PFSK-1 (cell line): ENCODE measurements around the gene TMTC2.

Experiments
- FOXP2 ChIP-seq: optimal IDR thresholded peaks from 2 replicates; pipeline ENCODE3; 2011; ENCODE audit warnings: borderline replicate concordance, control low read depth, inconsistent platforms; ENCODE audit not compliant: insufficient read depth; ENCODE audit errors: extremely low read length, extremely low read depth
- POLR2AphosphoS5 ChIP-seq: IDR thresholded peaks from 2 replicates; pipeline ENCODE4 v1.6.1; 2012; ENCODE audit warnings: low read depth, mild to moderate bottlenecking, control low read depth, low read length, moderate library complexity
- REST ChIP-seq, 2 experiments: IDR thresholded peaks; 2 replicates each; pipeline versions ENCODE4 v1.6.1 to v1.8.0; 2011 to 2012; ENCODE audit warnings: low read depth in 2 of 2, low read length in 2 of 2, control low read depth in 1 of 2, inconsistent platforms in 1 of 2, mild to moderate bottlenecking in 1 of 2, moderate library complexity in 1 of 2; ENCODE audit not compliant: insufficient read depth in 1 of 2
- SIN3A ChIP-seq: IDR thresholded peaks from 2 replicates; pipeline ENCODE4 v1.6.1; 2012; ENCODE audit warnings: mild to moderate bottlenecking, low read length, moderate library complexity, borderline replicate concordance; ENCODE audit not compliant: insufficient read depth
- TAF1 ChIP-seq: IDR thresholded peaks from 2 replicates; pipeline ENCODE4 v1.6.1; 2012; ENCODE audit warnings: low read length, control low read depth, borderline replicate concordance; ENCODE audit not compliant: insufficient read depth

Gene TMTC2

GRCh38 chr12:82728710-82729109, 42.0 kb downstream of the TMTC2 start:
- TF ChIP-seq POLR2AphosphoS5 (no peak), FOXP2 (no peak), TAF1 (no peak), SIN3A (no peak)

DNA sequence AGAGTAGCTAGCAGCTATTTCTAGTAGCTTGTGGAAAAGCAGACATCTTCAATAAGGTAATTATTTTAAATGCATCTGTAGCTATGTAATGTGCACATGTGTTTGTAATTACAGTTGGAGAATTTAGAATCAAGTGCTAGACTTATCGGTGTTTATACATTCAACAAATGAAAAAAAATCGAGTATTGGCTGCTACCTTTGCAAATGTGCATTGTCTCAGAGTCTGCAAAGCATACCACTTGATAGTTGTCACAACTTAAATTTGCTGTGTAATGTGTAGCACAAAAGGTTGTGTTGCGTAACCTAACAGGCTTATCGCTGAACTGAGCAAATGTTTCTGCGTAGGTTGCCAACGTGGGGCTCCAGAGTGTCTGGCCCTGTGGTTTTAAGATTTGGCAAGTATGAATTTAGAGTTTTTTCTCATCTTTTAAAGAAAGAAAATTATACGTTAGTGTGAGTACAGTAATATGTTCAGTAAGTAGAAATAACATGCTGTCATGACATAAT, 44.3 kb downstream of the TMTC2 start:
- TF ChIP-seq TAF1 (no peak), REST (IDR thresholded peaks at IDR 0.05; ENCODE audit: insufficient read depth in 1 of 2, low read depth in 2 of 2, low read length in 2 of 2) (no peak), POLR2AphosphoS5 (no peak), FOXP2 (no peak), SIN3A (no peak)

DNA sequence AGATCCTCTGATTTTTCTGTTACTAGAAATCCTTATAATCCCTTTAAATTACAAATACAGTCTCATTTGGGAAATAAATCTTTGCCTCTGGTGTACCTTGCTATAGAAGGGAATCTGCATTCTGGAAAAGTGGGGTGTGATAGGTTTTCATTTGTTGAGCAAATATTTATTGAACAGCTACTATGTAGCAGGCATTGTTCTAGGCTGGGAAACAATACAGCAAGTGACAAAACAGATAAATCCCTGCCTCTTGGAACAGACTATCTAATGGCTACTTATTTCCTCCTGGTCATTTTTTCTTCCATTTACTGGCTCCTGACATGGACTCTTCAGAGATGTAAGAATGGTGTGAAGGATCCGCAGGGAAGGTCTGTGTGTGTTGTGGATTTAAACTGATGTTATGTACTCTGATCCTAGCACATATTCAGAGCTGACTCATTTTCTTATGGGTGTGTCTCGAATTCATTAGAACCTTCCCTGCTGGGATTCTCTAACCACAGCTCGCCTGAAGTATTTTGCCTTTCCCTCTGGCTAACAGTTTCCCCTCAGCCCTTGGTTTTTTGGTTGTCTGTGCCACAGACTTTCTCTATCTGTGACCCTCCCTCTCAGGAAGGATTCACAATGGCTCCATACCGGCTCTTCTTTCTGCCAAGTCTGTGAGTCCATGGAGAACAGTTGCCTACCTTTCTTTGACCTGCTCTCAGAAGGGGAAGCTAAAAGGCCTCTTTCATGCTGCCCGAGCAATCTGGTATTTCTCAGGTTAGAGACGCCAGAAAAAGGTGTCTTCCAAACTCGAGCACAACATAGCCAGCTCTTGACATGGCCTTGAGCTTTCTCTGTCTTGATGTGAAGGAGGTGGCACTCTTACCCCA, 53.7 kb downstream of the TMTC2 start:
- TF ChIP-seq FOXP2 (no peak), POLR2AphosphoS5 (no peak), TAF1 (no peak)

DNA sequence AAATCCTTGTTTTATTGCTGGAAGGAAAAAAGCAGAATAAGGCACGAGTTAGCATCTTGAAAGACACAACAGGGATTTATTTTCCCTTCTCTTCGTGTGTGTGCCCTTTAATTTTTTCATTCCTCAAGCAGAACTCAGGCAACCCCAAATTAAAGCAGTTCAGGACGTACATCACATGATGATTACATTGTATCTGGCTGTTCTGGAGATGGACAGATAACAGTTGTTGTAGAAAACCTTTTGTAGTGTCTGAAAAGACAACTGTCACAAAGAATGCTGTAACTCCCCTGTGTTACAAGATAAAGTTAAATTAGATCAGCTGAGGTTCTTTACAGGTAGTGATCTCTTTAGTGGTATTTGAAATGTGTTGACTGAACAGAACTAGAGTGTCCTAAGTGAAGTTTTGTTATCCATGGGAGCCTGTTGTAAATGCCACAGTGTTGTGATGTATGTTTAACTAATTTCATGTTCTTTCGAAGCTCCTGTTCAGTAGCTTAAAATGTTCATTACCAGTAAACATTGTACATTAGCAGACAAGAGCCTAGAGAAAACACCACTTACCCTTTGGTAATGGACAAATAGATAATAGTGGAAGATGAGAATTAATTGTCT, 58.5 kb downstream of the TMTC2 start:
- no peak for TF ChIP-seq SIN3A
- no peak for TF ChIP-seq POLR2AphosphoS5
- no peak for TF ChIP-seq FOXP2
- TF ChIP-seq TAF1: no peak
- TF ChIP-seq REST (IDR thresholded peaks at IDR 0.05; ENCODE audit: insufficient read depth in 1 of 2, low read depth in 2 of 2, low read length in 2 of 2): no peak

- TF ChIP-seq TAF1 (no peak), SIN3A (no peak), POLR2AphosphoS5 (no peak), FOXP2 (no peak), REST (IDR thresholded peaks at IDR 0.05; ENCODE audit: insufficient read depth in 1 of 2, low read depth in 2 of 2, low read length in 2 of 2) (no peak)
Measured at GRCh38 chr12:82745807-82746206, 59.1 kb downstream of the TMTC2 start.

DNA sequence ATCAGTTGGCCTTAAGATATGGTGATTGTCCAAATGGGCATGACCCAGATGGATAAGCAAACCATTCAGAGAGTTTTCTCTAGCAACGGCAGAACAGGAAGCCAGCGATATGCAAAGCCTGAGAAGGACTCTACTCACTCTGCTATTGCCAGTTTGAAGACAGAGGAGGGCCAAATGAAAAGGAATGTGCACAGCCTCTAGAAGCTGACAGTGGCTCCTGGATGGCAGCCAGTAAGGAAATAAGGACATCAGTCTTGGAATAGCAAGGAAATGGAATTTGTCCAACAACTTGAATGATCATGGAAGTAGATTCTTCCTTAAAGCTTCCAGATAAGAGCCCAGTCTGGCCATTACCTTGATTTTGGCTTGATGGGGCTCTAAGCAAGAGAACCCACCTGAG, 60.0 kb downstream of the TMTC2 start:
- no peak for TF ChIP-seq FOXP2
